GM12878 (cell line): ENCODE data around the gene PLCG2. TPM values are rescaled to one million over a fixed set of nuclear protein-coding genes. Genes with fewer than 3 reads are reported as not detected.

Experiments used
- ATF7 ChIP-seq: fragments of 450-650 bp; IDR thresholded peaks from 2 replicates; pipeline ENCODE4 v1.6.1; 2016; ENCODE audit warnings: low read depth, mild to moderate bottlenecking
- BHLHE40 ChIP-seq, 2 experiments: fragments of 450-650 bp in 1 of 2; IDR thresholded peaks; 2 replicates each; pipeline ENCODE4 v1.6.1; 2011 to 2017; ENCODE audit warnings: low read depth in 2 of 2, borderline replicate concordance in 1 of 2, improper control_type of control experiment in 1 of 2, low read length in 1 of 2, mild to moderate bottlenecking in 1 of 2
- CREM ChIP-seq: IDR thresholded peaks from 2 replicates; pipeline ENCODE4 v1.6.1; 2014; ENCODE audit warnings: antibody characterized with exemption, low read depth
- EED ChIP-seq: sonication (generic); IDR thresholded peaks from 2 replicates; pipeline ENCODE4 v1.6.1; 2016; ENCODE audit warnings: antibody characterized with exemption, low read depth
- FOXK2 ChIP-seq: fragments of 450-650 bp; IDR thresholded peaks from 2 replicates; pipeline ENCODE4 v1.6.1; 2017; ENCODE audit warnings: mild to moderate bottlenecking, moderate library complexity
- GATAD2B ChIP-seq: fragments of 450-650 bp; conservative IDR thresholded peaks from 2 replicates; pipeline ENCODE4 v1.6.1; 2017; ENCODE audit warnings: low read depth, mild to moderate bottlenecking, moderate library complexity
- IRF4 ChIP-seq: IDR thresholded peaks from 2 replicates; pipeline ENCODE4 v1.6.1; 2011; ENCODE audit warnings: low read depth, low read length
- JUNB ChIP-seq: IDR thresholded peaks from 2 replicates; pipeline ENCODE4 v1.6.1; 2016; ENCODE audit warnings: antibody characterized with exemption, mild to moderate bottlenecking
- LARP7 ChIP-seq: fragments of 450-650 bp; IDR thresholded peaks from 2 replicates; pipeline ENCODE4 v1.6.1; 2017; ENCODE audit warnings: mild to moderate bottlenecking
- MXI1 ChIP-seq: fragments of 150-350 bp; IDR thresholded peaks from 2 replicates; pipeline ENCODE4 v1.6.1; 2011; ENCODE audit warnings: low read depth, mild to moderate bottlenecking, inconsistent platforms, low read length, improper control_type of control experiment
- NFXL1 ChIP-seq: fragments of 450-650 bp; IDR thresholded peaks from 2 replicates; pipeline ENCODE4 v1.6.1; 2017; ENCODE audit warnings: antibody characterized with exemption, mild to moderate bottlenecking, borderline replicate concordance
- NR2C2 ChIP-seq: IDR thresholded peaks from 2 replicates; pipeline ENCODE4 v1.6.1; 2011; ENCODE audit warnings: borderline replicate concordance, low read depth; ENCODE audit not compliant: control insufficient read depth, insufficient read length
- PAX8 ChIP-seq: fragments of 450-650 bp; IDR thresholded peaks from 2 replicates; pipeline ENCODE4 v1.6.1; 2017; ENCODE audit warnings: mild to moderate bottlenecking, moderate library complexity
- RCOR1 ChIP-seq: conservative IDR thresholded peaks from 2 replicates; pipeline ENCODE4 v1.6.1; 2012; ENCODE audit warnings: low read depth, low read length, improper control_type of control experiment
- SMARCA5 ChIP-seq: fragments of 450-650 bp; IDR thresholded peaks from 2 replicates; pipeline ENCODE4 v1.6.1; 2017; ENCODE audit warnings: mild to moderate bottlenecking
- SRF ChIP-seq, 2 experiments: IDR thresholded peaks; 2 replicates each; pipeline ENCODE4 v1.6.1; 2011; ENCODE audit warnings: low read depth in 2 of 2, low read length in 2 of 2, mild to moderate bottlenecking in 1 of 2, moderate library complexity in 1 of 2
- ZBED1 ChIP-seq: IDR thresholded peaks from 2 replicates; pipeline ENCODE4 v1.6.1; 2016; ENCODE audit warnings: borderline replicate concordance
- ZNF217 ChIP-seq: fragments of 450-650 bp; IDR thresholded peaks from 2 replicates; pipeline ENCODE4 v1.6.1; 2017; ENCODE audit warnings: antibody characterized with exemption, mild to moderate bottlenecking
- polyA plus RNA-seq, 11 experiments: library from polyadenylated mRNA; depleted of rRNA in 4 of 11; unstranded in 6 of 11; stranded (reverse) in 5 of 11; fragments of >200 nt; fragmentation: Nextera tagmentation in 4 of 11; fragmentation: Illumina TruSeq in 1 of 11; extraction: Ambion mirVana in 4 of 11; extraction: Trizol in 1 of 11; gene quantifications; 1 replicate in 1 of 11; 2 replicates in 10 of 11; pipeline versions ENCODE4 v1.2.1 to v1.2.3, GENCODE V29; 2011 to 2016; ENCODE audit warnings: inconsistent platforms in 2 of 11, missing spikeins in 2 of 11, low read depth in 1 of 11
- total RNA-seq, 4 experiments: library from RNA; depleted of rRNA in 3 of 4; stranded (reverse); fragments of >200 nt in 3 of 4; fragmentation: Illumina TruSeq in 1 of 4; extraction: Trizol in 1 of 4; gene quantifications; 2 replicates each; pipeline versions ENCODE4 v1.2.1 to v1.2.3, GENCODE V29; 2013 to 2021
- TF ChIP-seq, protein P1 (sequence below): fragments of 450-650 bp; IDR thresholded peaks from 2 replicates; pipeline ENCODE4 v1.6.1; 2016; ENCODE audit warnings: mild to moderate bottlenecking
- TF ChIP-seq, protein P2 (sequence below): fragments of 150-350 bp; IDR thresholded peaks from 2 replicates; pipeline ENCODE4 v1.6.1; 2014; ENCODE audit warnings: mild to moderate bottlenecking, low read depth, low read length
- TF ChIP-seq, protein P3 (sequence below): fragments of 450-650 bp; conservative IDR thresholded peaks from 2 replicates; pipeline ENCODE4 v1.6.1; 2017; ENCODE audit warnings: mild to moderate bottlenecking, moderate library complexity
- TF ChIP-seq, protein P4 (sequence below): fragments of 450-650 bp; IDR thresholded peaks from 2 replicates; pipeline ENCODE4 v1.6.1; 2016; ENCODE audit warnings: mild to moderate bottlenecking
- TF ChIP-seq, protein P5 (sequence below): fragments of 450-650 bp; IDR thresholded peaks from 2 replicates; pipeline ENCODE4 v1.6.1; 2017; ENCODE audit warnings: mild to moderate bottlenecking, low read depth, inconsistent platforms; ENCODE audit not compliant: poor library complexity, severe bottlenecking

PLCG2 gene
- total and polyA plus RNA-seq, 10 of the 15 experiments (the other 5 are each of a cell fraction or from before 2014, with no cell fraction given), result 47.6 to 256 (median 149) TPM

DNA sequence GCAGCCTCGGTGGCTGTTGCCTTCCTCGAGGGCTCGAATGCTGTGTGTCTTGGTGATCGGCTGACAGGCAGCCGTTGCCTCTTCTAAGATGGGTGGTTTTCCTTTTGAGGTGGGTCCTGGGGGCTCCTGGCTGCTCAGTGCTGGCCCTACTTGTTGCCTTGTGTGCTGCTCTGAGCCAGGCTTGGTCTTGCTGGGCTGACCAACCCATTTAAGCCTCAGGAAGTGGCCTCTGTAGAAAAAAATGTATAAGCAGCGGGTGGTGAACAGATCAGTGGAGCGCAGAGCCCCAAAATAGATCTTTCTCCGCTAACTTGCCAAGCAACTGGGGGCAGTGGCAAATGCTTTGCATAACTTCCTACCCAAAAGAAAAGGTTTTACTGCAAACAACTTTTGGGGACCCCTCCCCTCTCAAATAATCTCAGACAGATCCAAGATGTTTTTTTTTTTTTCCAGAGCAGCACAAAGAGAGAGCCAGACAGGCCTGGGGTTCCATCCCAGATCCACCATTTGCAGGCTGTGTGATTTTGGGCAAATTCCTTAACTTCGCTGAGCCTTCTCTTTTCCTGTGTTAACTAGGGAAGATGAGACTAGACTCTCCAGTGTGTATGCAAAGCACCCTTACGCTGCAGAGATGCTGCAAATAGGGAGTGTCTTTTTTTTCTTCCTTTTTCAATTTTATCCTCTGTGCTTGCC is 42.5 kb downstream of the PLCG2 start (continued):
- TF ChIP-seq, protein P1, sequence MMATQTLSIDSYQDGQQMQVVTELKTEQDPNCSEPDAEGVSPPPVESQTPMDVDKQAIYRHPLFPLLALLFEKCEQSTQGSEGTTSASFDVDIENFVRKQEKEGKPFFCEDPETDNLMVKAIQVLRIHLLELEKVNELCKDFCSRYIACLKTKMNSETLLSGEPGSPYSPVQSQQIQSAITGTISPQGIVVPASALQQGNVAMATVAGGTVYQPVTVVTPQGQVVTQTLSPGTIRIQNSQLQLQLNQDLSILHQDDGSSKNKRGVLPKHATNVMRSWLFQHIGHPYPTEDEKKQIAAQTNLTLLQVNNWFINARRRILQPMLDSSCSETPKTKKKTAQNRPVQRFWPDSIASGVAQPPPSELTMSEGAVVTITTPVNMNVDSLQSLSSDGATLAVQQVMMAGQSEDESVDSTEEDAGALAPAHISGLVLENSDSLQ, result peak; percentile 76
- TF ChIP-seq PAX8, result no peak
- TF ChIP-seq IRF4, result no peak
- no peak for TF ChIP-seq ZBED1
- TF ChIP-seq, protein P2, sequence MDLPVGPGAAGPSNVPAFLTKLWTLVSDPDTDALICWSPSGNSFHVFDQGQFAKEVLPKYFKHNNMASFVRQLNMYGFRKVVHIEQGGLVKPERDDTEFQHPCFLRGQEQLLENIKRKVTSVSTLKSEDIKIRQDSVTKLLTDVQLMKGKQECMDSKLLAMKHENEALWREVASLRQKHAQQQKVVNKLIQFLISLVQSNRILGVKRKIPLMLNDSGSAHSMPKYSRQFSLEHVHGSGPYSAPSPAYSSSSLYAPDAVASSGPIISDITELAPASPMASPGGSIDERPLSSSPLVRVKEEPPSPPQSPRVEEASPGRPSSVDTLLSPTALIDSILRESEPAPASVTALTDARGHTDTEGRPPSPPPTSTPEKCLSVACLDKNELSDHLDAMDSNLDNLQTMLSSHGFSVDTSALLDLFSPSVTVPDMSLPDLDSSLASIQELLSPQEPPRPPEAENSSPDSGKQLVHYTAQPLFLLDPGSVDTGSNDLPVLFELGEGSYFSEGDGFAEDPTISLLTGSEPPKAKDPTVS, result no peak
- TF ChIP-seq, protein P3, sequence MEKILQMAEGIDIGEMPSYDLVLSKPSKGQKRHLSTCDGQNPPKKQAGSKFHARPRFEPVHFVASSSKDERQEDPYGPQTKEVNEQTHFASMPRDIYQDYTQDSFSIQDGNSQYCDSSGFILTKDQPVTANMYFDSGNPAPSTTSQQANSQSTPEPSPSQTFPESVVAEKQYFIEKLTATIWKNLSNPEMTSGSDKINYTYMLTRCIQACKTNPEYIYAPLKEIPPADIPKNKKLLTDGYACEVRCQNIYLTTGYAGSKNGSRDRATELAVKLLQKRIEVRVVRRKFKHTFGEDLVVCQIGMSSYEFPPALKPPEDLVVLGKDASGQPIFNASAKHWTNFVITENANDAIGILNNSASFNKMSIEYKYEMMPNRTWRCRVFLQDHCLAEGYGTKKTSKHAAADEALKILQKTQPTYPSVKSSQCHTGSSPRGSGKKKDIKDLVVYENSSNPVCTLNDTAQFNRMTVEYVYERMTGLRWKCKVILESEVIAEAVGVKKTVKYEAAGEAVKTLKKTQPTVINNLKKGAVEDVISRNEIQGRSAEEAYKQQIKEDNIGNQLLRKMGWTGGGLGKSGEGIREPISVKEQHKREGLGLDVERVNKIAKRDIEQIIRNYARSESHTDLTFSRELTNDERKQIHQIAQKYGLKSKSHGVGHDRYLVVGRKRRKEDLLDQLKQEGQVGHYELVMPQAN, result peak; percentile 41; the same call in 1 of the 2 replicates
- TF ChIP-seq ATF7, result peak; percentile 57; the same call in 1 of the 2 replicates
- no peak; the same call in 1 of the 2 replicates for TF ChIP-seq RCOR1
- peak; percentile 71; the same call in 1 of the 2 replicates for TF ChIP-seq ZNF217
- TF ChIP-seq SRF (IDR thresholded peaks at IDR 0.05; ENCODE audit: low read depth in 2 of 2, low read length in 2 of 2), result no peak
- peak; percentile 57; the same call in 1 of the 2 replicates for TF ChIP-seq GATAD2B
- peak; percentile 43; the same call in 1 of the 2 replicates for TF ChIP-seq CREM
- TF ChIP-seq MXI1, result peak; percentile 70; the same call in 1 of the 2 replicates
- TF ChIP-seq NR2C2, result no peak
- TF ChIP-seq NFXL1, result no peak
- TF ChIP-seq, protein P4, sequence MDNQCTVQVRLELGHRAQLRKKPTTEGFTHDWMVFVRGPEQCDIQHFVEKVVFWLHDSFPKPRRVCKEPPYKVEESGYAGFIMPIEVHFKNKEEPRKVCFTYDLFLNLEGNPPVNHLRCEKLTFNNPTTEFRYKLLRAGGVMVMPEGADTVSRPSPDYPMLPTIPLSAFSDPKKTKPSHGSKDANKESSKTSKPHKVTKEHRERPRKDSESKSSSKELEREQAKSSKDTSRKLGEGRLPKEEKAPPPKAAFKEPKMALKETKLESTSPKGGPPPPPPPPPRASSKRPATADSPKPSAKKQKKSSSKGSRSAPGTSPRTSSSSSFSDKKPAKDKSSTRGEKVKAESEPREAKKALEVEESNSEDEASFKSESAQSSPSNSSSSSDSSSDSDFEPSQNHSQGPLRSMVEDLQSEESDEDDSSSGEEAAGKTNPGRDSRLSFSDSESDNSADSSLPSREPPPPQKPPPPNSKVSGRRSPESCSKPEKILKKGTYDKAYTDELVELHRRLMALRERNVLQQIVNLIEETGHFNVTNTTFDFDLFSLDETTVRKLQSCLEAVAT, result 0 out of 2 replicates have a peak, but pooled peaks have one; percentile 52
- TF ChIP-seq FOXK2, result no peak
- peak; percentile 3; the same call in 1 of the 2 replicates for TF ChIP-seq JUNB
- TF ChIP-seq SMARCA5, result peak; percentile 38
- TF ChIP-seq EED, result peak; percentile 39
- TF ChIP-seq BHLHE40 (IDR thresholded peaks at IDR 0.05; ENCODE audit: borderline replicate concordance in 1 of 2, low read depth in 2 of 2, low read length in 1 of 2), result peak; percentile 51 to 60; a peak in 3 of 4 replicates
- TF ChIP-seq LARP7, result no peak
- TF ChIP-seq, protein P5, sequence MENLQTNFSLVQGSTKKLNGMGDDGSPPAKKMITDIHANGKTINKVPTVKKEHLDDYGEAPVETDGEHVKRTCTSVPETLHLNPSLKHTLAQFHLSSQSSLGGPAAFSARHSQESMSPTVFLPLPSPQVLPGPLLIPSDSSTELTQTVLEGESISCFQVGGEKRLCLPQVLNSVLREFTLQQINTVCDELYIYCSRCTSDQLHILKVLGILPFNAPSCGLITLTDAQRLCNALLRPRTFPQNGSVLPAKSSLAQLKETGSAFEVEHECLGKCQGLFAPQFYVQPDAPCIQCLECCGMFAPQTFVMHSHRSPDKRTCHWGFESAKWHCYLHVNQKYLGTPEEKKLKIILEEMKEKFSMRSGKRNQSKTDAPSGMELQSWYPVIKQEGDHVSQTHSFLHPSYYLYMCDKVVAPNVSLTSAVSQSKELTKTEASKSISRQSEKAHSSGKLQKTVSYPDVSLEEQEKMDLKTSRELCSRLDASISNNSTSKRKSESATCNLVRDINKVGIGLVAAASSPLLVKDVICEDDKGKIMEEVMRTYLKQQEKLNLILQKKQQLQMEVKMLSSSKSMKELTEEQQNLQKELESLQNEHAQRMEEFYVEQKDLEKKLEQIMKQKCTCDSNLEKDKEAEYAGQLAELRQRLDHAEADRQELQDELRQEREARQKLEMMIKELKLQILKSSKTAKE, result peak; percentile 74
